GM18502 (cell line): ENCODE measurements around the gene IRF2BP1.
"Not testable (repeated sequence)": the region's sequence is repeated elsewhere in the genome, so short reads cannot be mapped to it uniquely, and the experiment has no call there.

Experiments
- ATAC-seq: cut with Tn5 transposase; IDR thresholded peaks from one replicate; pipeline ENCODE4 v1.9.1; 2021; ENCODE audit warnings: mild to moderate bottlenecking; ENCODE audit not compliant: unreplicated experiment, poor library complexity

Gene IRF2BP1

GRCh38 chr19:45902651-45903625, 17.0 kb upstream of the IRF2BP1 start:
- ATAC-seq: peak; percentile 91

GRCh38 chr19:45901912-45902650, 16.1 kb upstream of the IRF2BP1 start, which contains the start of gene MYPOP:
Gene MYPOP (minus strand): TSS chr19:45902613. CDS start chr19:45901773, 840 bp downstream.
- ATAC-seq: no peak

GRCh38 chr19:45901432-45901911, 15.5 kb upstream of the IRF2BP1 start:
- ATAC-seq: no peak

GRCh38 chr19:45900738-45901431, 14.9 kb upstream of the IRF2BP1 start:
- no peak for ATAC-seq

GRCh38 chr19:45899919-45900589, 14.1 kb upstream of the IRF2BP1 start:
- ATAC-seq: no peak

GRCh38 chr19:45899253-45899652, 13.3 kb upstream of the IRF2BP1 start:
- ATAC-seq: no peak

- no peak for ATAC-seq
Measured at GRCh38 chr19:45897261-45897812, 11.4 kb upstream of the IRF2BP1 start.

GRCh38 chr19:45895983-45896599, 10.2 kb upstream of the IRF2BP1 start:
- not testable (repeated sequence) for ATAC-seq

- ATAC-seq: no peak
Measured at GRCh38 chr19:45895519-45895972, 9.6 kb upstream of the IRF2BP1 start.

GRCh38 chr19:45890877-45891276, 4.9 kb upstream of the IRF2BP1 start:
- no peak for ATAC-seq

- no peak for ATAC-seq
Measured at GRCh38 chr19:45889210-45889885, 3.4 kb upstream of the IRF2BP1 start.

GRCh38 chr19:45887200-45887710, 1.3 kb upstream of the IRF2BP1 start:
- no peak for ATAC-seq

- peak; percentile 61 for ATAC-seq
Measured at GRCh38 chr19:45886427-45887199, 672 bp upstream of the IRF2BP1 start.

GRCh38 chr19:45884682-45885555, 1.0 kb downstream of the IRF2BP1 start:
- ATAC-seq: peak; percentile 2

- ATAC-seq: no peak
Measured at GRCh38 chr19:45883881-45884681, 1.9 kb downstream of the IRF2BP1 start.

- no peak for ATAC-seq
Measured at GRCh38 chr19:45883586-45883880, 2.4 kb downstream of the IRF2BP1 start.
